Mammary epithelial cell (primary cell): Measurements from ENCODE around the gene PREP.

ENCODE experiments used
- CTCF ChIP-seq, 2 donors: IDR thresholded peaks in 1 of 2; conservative IDR thresholded peaks in 1 of 2; 2 replicates each; pipeline ENCODE4 v1.5.1; 2011 to 2012; ENCODE audit warnings: inconsistent platforms in 2 of 2, low read length in 2 of 2, mild to moderate bottlenecking in 2 of 2, control low read depth in 1 of 2, low read depth in 1 of 2; ENCODE audit not compliant: insufficient read depth in 1 of 2; ENCODE audit errors: extremely low read depth in 1 of 2
- EZH2 ChIP-seq: IDR thresholded peaks from 2 replicates; pipeline ENCODE4 v1.6.1; 2012; ENCODE audit warnings: low read length, inconsistent platforms, borderline replicate concordance

- TF ChIP-seq CTCF (conservative IDR thresholded peaks at IDR 0.05 in 1 of 2, IDR thresholded peaks at IDR 0.05 in 1 of 2; ENCODE audit: extremely low read depth in 1 of 2, insufficient read depth in 1 of 2, low read depth in 1 of 2, low read length in 2 of 2): no peak
- no peak for TF ChIP-seq EZH2
Observed at GRCh38 chr6:105258816-105259215, 144.1 kb downstream of the PREP start.
